HCT116 (cell line): ENCODE data around the gene RHBDF2. TPM values are rescaled to one million over a fixed set of nuclear protein-coding genes. Genes with fewer than 3 reads are reported as not detected.

Source experiments
- ATAC-seq: fragments of 200-7000 bp; cut with Tn5 transposase; 2 replicates; pipeline ENCODE4 v1.9.1; 2020; ENCODE audit warnings: mild to moderate bottlenecking, moderate library complexity
- BruUV-seq: library from RNA; stranded (reverse); fragments of 400-500 nt; replicated peaks from 2 replicates; lab custom pipeline; 2021; lab: Mats Ljungman, UMichigan
- CTCF ChIA-PET: fragments of 300-600 bp; sonication (Branson Sonifier 250); formaldehyde crosslinking; loops from one replicate; lab custom pipeline; 2021; ENCODE audit warnings: antibody characterized with exemption; lab: Charles Lee
- POLR2A ChIA-PET: fragments of 300-600, 350-600 bp; sonication (Branson Sonifier 250); formaldehyde crosslinking; loops from one replicate; lab custom pipeline; 2021; ENCODE audit warnings: antibody characterized with exemption; lab: Charles Lee
- RAD21 ChIA-PET, 2 experiments: fragments of 300-600 bp; sonication (Branson Sonifier 250); formaldehyde crosslinking; loops; one replicate each; lab custom pipeline; 2023; ENCODE audit warnings: low total read pairs in 2 of 2; ENCODE audit not compliant: uncharacterized antibody in 2 of 2, unreplicated experiment in 2 of 2, low non-redundant PET in 1 of 2; lab: Charles Lee
- DNase-seq: peaks from one replicate; pipeline ENCODE4 v3.0.0-alpha.2; 2010; ENCODE audit warnings: low read depth, low spot score
- H2AFZ ChIP-seq: fragments of 200-600 bp; shearing (Covaris generic), sonication (generic); 2 replicates; pipeline ENCODE4 v1.6.1; 2017; ENCODE audit warnings: low read depth, mixed run types, mixed read lengths, antibody characterized with exemption, low read length; ENCODE audit not compliant: poor library complexity, severe bottlenecking
- H3K27ac ChIP-seq: 2 replicates; pipeline ENCODE4 v1.5.1; 2012; ENCODE audit warnings: low read depth, low read length
- H3K27me3 ChIP-seq: fragments of 200-600 bp; sonication (generic); 2 replicates; pipeline ENCODE4 v1.6.1; 2016; ENCODE audit warnings: mixed run types, low read length, mixed read lengths; ENCODE audit not compliant: insufficient read depth
- H3K36me3 ChIP-seq, 2 experiments: fragments of 200-500 bp in 1 of 2; fragments of 200-600 bp in 1 of 2; sonication (Bioruptor generic) in 1 of 2; sonication (generic) in 1 of 2; 2 replicates each; pipeline versions ENCODE4 v1.5.1 to v1.6.1; 2014 to 2016; ENCODE audit warnings: low read length in 2 of 2, inconsistent platforms in 1 of 2, mixed read lengths in 1 of 2, mixed run types in 1 of 2; ENCODE audit not compliant: insufficient read depth in 2 of 2, control insufficient read depth in 1 of 2
- H3K4me1 ChIP-seq, 2 experiments: fragments of 200-600 bp in 1 of 2; sonication (generic) in 1 of 2; 2 replicates each; pipeline versions ENCODE4 v1.5.1 to v1.6.1; 2012 to 2017; ENCODE audit warnings: low read length in 2 of 2, inconsistent platforms in 1 of 2, mild to moderate bottlenecking in 1 of 2, mixed read lengths in 1 of 2, mixed run types in 1 of 2, moderate library complexity in 1 of 2; ENCODE audit not compliant: insufficient read depth in 2 of 2, control insufficient read depth in 1 of 2
- H3K4me2 ChIP-seq: fragments of 200-600 bp; sonication (generic); 2 replicates; pipeline ENCODE4 v1.6.1; 2017; ENCODE audit warnings: mixed run types, low read length, mixed read lengths
- H3K4me3 ChIP-seq, 2 experiments: fragments of 200-600 bp in 1 of 2; sonication (generic) in 1 of 2; replicated peaks in 1 of 2; 2 replicates each; pipeline ENCODE4 v1.5.1; 2011 to 2016; ENCODE audit warnings: low read length in 2 of 2, control low read depth in 1 of 2, low read depth in 1 of 2, mild to moderate bottlenecking in 1 of 2, mixed read lengths in 1 of 2, mixed run types in 1 of 2
- H3K79me2 ChIP-seq: fragments of 200-600 bp; sonication (generic); 2 replicates; pipeline ENCODE4 v1.6.1; 2017; ENCODE audit warnings: mild to moderate bottlenecking, mixed run types, low read length, moderate library complexity, mixed read lengths; ENCODE audit not compliant: insufficient read depth
- H3K9ac ChIP-seq: fragments of 200-600 bp; sonication (generic); 2 replicates; pipeline ENCODE4 v1.6.1; 2016; ENCODE audit warnings: low read length, mixed read lengths
- H3K9me2 ChIP-seq: fragments of 200-600 bp; sonication (generic), shearing (Covaris generic); 2 replicates; pipeline ENCODE4 v1.6.1; 2017; ENCODE audit warnings: mixed run types, mild to moderate bottlenecking, moderate library complexity; ENCODE audit not compliant: insufficient read depth
- H3K9me3 ChIP-seq, 2 experiments: fragments of 200-500 bp in 1 of 2; fragments of 200-600 bp in 1 of 2; sonication (Bioruptor generic) in 1 of 2; sonication (generic) in 1 of 2; 2 replicates each; pipeline ENCODE4 v1.6.1; 2014 to 2017; ENCODE audit warnings: low read length in 2 of 2, mixed read lengths in 2 of 2, inconsistent platforms in 1 of 2, low read depth in 1 of 2, mild to moderate bottlenecking in 1 of 2, mixed run types in 1 of 2, moderate library complexity in 1 of 2; ENCODE audit not compliant: control insufficient read depth in 1 of 2, insufficient read depth in 1 of 2
- H4K20me1 ChIP-seq: fragments of 200-600 bp; sonication (generic), shearing (Covaris generic); 2 replicates; pipeline ENCODE4 v1.6.1; 2017; ENCODE audit warnings: mixed run types, mild to moderate bottlenecking, moderate library complexity; ENCODE audit not compliant: insufficient read depth
- ATF3 ChIP-seq: IDR thresholded peaks from 2 replicates; pipeline ENCODE4 v1.6.1; 2012
- CBX3 ChIP-seq: IDR thresholded peaks from 2 replicates; pipeline ENCODE4 v1.6.1; 2012; ENCODE audit warnings: low read depth
- CEBPB ChIP-seq: IDR thresholded peaks from 2 replicates; pipeline ENCODE4 v1.6.1; 2012; ENCODE audit warnings: low read depth
- CTCF ChIP-seq, 3 experiments: fragments of 200-600 bp in 1 of 3; sonication (generic) in 1 of 3; IDR thresholded peaks in 2 of 3; conservative IDR thresholded peaks in 1 of 3; 2 replicates each; pipeline ENCODE4 v1.5.1; 2012 to 2017; ENCODE audit warnings: low read depth in 2 of 3, low read length in 2 of 3, antibody characterized with exemption in 1 of 3, borderline replicate concordance in 1 of 3, control low read depth in 1 of 3, mild to moderate bottlenecking in 1 of 3, mixed read lengths in 1 of 3, mixed run types in 1 of 3, moderate library complexity in 1 of 3; ENCODE audit not compliant: insufficient read depth in 1 of 3
- EZH2 ChIP-seq: fragments of 200-600 bp; sonication (generic); IDR thresholded peaks from 2 replicates; pipeline ENCODE4 v1.6.1; 2017; ENCODE audit warnings: antibody characterized with exemption, mixed run types
- FOSL1 ChIP-seq: IDR thresholded peaks from 2 replicates; pipeline ENCODE4 v1.6.1; 2012; ENCODE audit warnings: low read depth
- JUND ChIP-seq: IDR thresholded peaks from 2 replicates; pipeline ENCODE4 v1.6.1; 2012
- MAX ChIP-seq: IDR thresholded peaks from 2 replicates; pipeline ENCODE4 v1.6.1; 2012
- POLR2A ChIP-seq: IDR thresholded peaks from 2 replicates; pipeline ENCODE4 v1.7.0; 2011; ENCODE audit warnings: borderline replicate concordance; ENCODE audit not compliant: insufficient read depth, insufficient read length; ENCODE audit errors: extremely low read depth
- POLR2AphosphoS5 ChIP-seq: IDR thresholded peaks from 2 replicates; pipeline ENCODE4 v1.6.1; 2011; ENCODE audit warnings: mild to moderate bottlenecking, low read depth, low read length, moderate library complexity
- RAD21 ChIP-seq: IDR thresholded peaks from 2 replicates; pipeline ENCODE4 v1.6.1; 2012; ENCODE audit warnings: low read depth, mild to moderate bottlenecking
- REST ChIP-seq: IDR thresholded peaks from 2 replicates; pipeline ENCODE4 v1.6.1; 2012; ENCODE audit warnings: low read depth
- SP1 ChIP-seq: IDR thresholded peaks from 2 replicates; pipeline ENCODE4 v1.6.1; 2012; ENCODE audit warnings: low read depth
- YY1 ChIP-seq: IDR thresholded peaks from 2 replicates; pipeline ENCODE4 v1.6.1; 2011; ENCODE audit warnings: low read length, low read depth, moderate library complexity, mild to moderate bottlenecking; ENCODE audit not compliant: insufficient replicate concordance; ENCODE audit errors: extremely low read depth
- intact Hi-C: fragments of 100-400 bp; cut with micrococcal nuclease; formaldehyde crosslinking; loops from 2 replicates; pipeline ENCODE4 v1.10.0; 2022
- total RNA-seq: library from RNA; stranded (reverse); gene quantifications from one replicate; pipeline ENCODE4 v1.2.1, GENCODE V29; 2021; ENCODE audit not compliant: unreplicated experiment

Gene RHBDF2
- total RNA-seq, 1 experiment from 2014 or later = 61.1 TPM

DNA sequence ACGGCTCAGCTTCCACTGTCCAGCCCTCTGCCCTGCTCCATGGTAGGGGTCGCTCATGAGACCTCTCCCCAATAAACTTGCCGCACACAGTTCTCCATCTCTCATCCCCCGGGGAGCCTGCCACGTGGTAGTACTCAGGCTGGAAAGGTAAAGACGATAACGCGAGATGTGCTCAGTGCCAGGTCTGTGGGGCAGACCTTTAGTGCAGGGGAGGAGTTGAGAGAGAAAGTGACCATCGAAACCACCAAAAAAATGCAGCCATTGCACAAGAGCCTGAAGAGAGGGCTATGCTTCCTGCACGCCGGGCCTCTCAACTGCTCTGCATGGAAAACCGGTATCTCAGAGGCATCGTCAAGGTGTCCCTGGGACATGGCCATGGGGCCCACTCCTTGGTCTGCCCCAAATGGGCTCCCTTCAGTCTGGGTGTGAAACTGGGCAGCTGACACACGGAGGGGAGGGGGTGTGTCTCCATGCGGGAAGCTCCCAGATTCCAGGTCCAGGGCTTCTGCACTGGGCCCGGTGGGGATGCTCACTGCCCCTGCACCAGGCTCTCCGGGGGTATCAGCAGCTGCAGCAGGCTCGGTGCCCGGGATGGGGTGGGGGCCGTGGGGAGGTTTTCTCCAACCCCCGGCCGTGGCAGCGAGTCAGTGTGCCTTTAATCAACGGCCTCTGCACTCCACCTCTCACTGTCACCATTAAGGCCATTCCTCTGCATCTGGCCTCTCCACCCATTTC is 38.5 kb downstream of the RHBDF2 start:
- H3K4me2 ChIP-seq = no peak overlapping the region
- TF ChIP-seq SP1 = no peak
- TF ChIP-seq JUND = no peak
- TF ChIP-seq REST = no peak
- no peak for TF ChIP-seq POLR2AphosphoS5
- TF ChIP-seq CEBPB = no peak
- TF ChIP-seq CTCF (IDR thresholded peaks at IDR 0.05 in 2 of 3, conservative IDR thresholded peaks at IDR 0.05 in 1 of 3; ENCODE audit: borderline replicate concordance in 1 of 3, insufficient read depth in 1 of 3, low read depth in 2 of 3, low read length in 2 of 3) = no peak
- no peak for TF ChIP-seq EZH2
- no peak for TF ChIP-seq MAX
- no peak for TF ChIP-seq ATF3
- no peak for TF ChIP-seq POLR2A
- no peak for TF ChIP-seq FOSL1
- no peak for TF ChIP-seq CBX3
- no peak for TF ChIP-seq YY1
- TF ChIP-seq RAD21 = no peak
- TF ChIP-seq, all 23 proteins: peak for 0
- H3K36me3 ChIP-seq = no peaks in the 10 kb centered on the region
- DNase-seq (no peak), ATAC-seq (no peak)
- POLR2A ChIA-PET = interaction anchor here (0.7 kb wide), 1 partner anchor 284 kb away, joined by 3 read pairs; no protein-coding TSS in a partner anchor
- H3K4me1 ChIP-seq = peaks cover 0 to 19% of the 10 kb centered on the region in 2 experiments; a peak in 2 of 4 replicates
- H2AFZ ChIP-seq = no peak overlapping the region
- no peak overlapping the region for H3K4me3 ChIP-seq
- RAD21 ChIA-PET = no interaction called here
- intact Hi-C loops = loop anchor here (5.0 kb wide), 1 partner anchor 160 kb away; no protein-coding TSS in a partner anchor
- H3K27ac ChIP-seq = no peak overlapping the region
- H3K9ac ChIP-seq = no peak overlapping the region
- H3K27me3 ChIP-seq = no peaks in the 10 kb centered on the region
- no peaks in the 10 kb centered on the region for H3K79me2 ChIP-seq
- BruUV-seq = no TSS peak
- CTCF ChIA-PET = interaction anchor here (7.9 kb wide), 1 partner anchor 43 kb away, joined by 100 read pairs; the partner anchor contains the start of gene RHBDF2
- H4K20me1 ChIP-seq = no peaks in the 10 kb centered on the region
- H3K9me3 ChIP-seq = no peaks in the 10 kb centered on the region
- H3K9me2 ChIP-seq = no peaks in the 10 kb centered on the region
